HepG2 (cell line): ENCODE results near the gene CYP4F2.

Experiments
- ATF2 ChIP-seq: sonication (generic); formaldehyde crosslinking; IDR thresholded peaks from 2 replicates; pipeline ENCODE4 v1.4.0; 2020; ENCODE audit warnings: missing genetic modification reagents
- CENPX ChIP-seq: sonication (generic); formaldehyde crosslinking; IDR thresholded peaks from 2 replicates; pipeline ENCODE4 v1.9.0; 2021; ENCODE audit warnings: mild to moderate bottlenecking, missing genetic modification reagents, moderate library complexity
- CTCF ChIP-seq: sonication (generic); formaldehyde crosslinking; IDR thresholded peaks from 2 replicates; pipeline ENCODE4 v1.5.0; 2020; ENCODE audit warnings: mild to moderate bottlenecking, missing genetic modification reagents, moderate library complexity
- E2F1 ChIP-seq: sonication (generic); formaldehyde crosslinking; IDR thresholded peaks from 2 replicates; pipeline ENCODE4 v1.5.0; 2020; ENCODE audit warnings: missing genetic modification reagents
- EZH2 ChIP-seq: conservative IDR thresholded peaks from 2 replicates; pipeline ENCODE4 v1.6.1; 2012; ENCODE audit warnings: mild to moderate bottlenecking, low read depth, low read length, moderate library complexity
- POLR2A ChIP-seq, 2 experiments: IDR thresholded peaks; 2 replicates each; pipeline ENCODE4 v1.6.1; 2011; ENCODE audit warnings: low read depth in 2 of 2, low read length in 2 of 2, mild to moderate bottlenecking in 1 of 2, moderate library complexity in 1 of 2; ENCODE audit not compliant: insufficient read depth in 1 of 2
- RELA ChIP-seq: sonication (generic); formaldehyde crosslinking; IDR thresholded peaks from 2 replicates; pipeline ENCODE4 v1.4.0; 2020; ENCODE audit warnings: missing genetic modification reagents
- REST ChIP-seq, 2 experiments: IDR thresholded peaks; 2 replicates each; pipeline ENCODE4 v1.6.1; 2011 to 2012; ENCODE audit warnings: low read length in 2 of 2, borderline replicate concordance in 1 of 2, low read depth in 1 of 2, mild to moderate bottlenecking in 1 of 2, moderate library complexity in 1 of 2
- SIX1 ChIP-seq: sonication (generic); formaldehyde crosslinking; IDR thresholded peaks from 2 replicates; pipeline ENCODE4 v1.4.0; 2020; ENCODE audit warnings: missing genetic modification reagents, borderline replicate concordance
- SUZ12 ChIP-seq: fragments of 150-350 bp; IDR thresholded peaks from 2 replicates; pipeline ENCODE4 v1.6.1; 2014; ENCODE audit warnings: low read depth, low read length
- ZFP36L2 ChIP-seq: sonication (generic); formaldehyde crosslinking; IDR thresholded peaks from 2 replicates; pipeline ENCODE4 v1.4.0; 2020; ENCODE audit warnings: missing genetic modification reagents
- ZMYM2 ChIP-seq: sonication (generic); formaldehyde crosslinking; IDR thresholded peaks from 2 replicates; pipeline ENCODE4 v1.8.0; 2022; ENCODE audit warnings: mild to moderate bottlenecking, missing genetic modification reagents

- TF ChIP-seq ZFP36L2 (no peak), CTCF (CRISPR knock-in tag) (peak; percentile 72), SUZ12 (no peak), ZMYM2 (CRISPR knock-in tag) (no peak), E2F1 (CRISPR knock-in tag) (no peak), EZH2 (no peak), REST (IDR thresholded peaks at IDR 0.05; ENCODE audit: borderline replicate concordance in 1 of 2, low read depth in 1 of 2, low read length in 2 of 2) (no peak), POLR2A (IDR thresholded peaks at IDR 0.05; ENCODE audit: insufficient read depth in 1 of 2, low read depth in 2 of 2, low read length in 2 of 2) (no peak), ATF2 (CRISPR knock-in tag) (no peak), CENPX (CRISPR knock-in tag) (no peak), SIX1 (CRISPR knock-in tag) (no peak), RELA (no peak)
These were observed 28.7 kb downstream of the CYP4F2 start for GRCh38 chr19:15869109-15869555.
